GM12878 (cell line): ENCODE data around the gene TMEM214.

Experiments used
- KDM1A ChIP-seq: fragments of 200-600 bp; sonication (generic); IDR thresholded peaks from 2 replicates; pipeline ENCODE4 v1.6.1; 2016; ENCODE audit warnings: borderline replicate concordance
- PBX3 ChIP-seq: IDR thresholded peaks from 2 replicates; pipeline ENCODE4 v1.6.1; 2011; ENCODE audit warnings: mild to moderate bottlenecking, low read depth, low read length, moderate library complexity; ENCODE audit not compliant: insufficient replicate concordance
- POLR2AphosphoS5 ChIP-seq: IDR thresholded peaks from 2 replicates; pipeline ENCODE4 v1.6.1; 2011; ENCODE audit warnings: mild to moderate bottlenecking, low read length, inconsistent platforms

- TF ChIP-seq KDM1A (no peak), PBX3 (no peak), POLR2AphosphoS5 (no peak)
Observed at GRCh38 chr2:27000995-27001394, 31.8 kb upstream of the TMEM214 start.
